ENCODE results near the gene RBM8A.

RBM8A gene

DNA sequence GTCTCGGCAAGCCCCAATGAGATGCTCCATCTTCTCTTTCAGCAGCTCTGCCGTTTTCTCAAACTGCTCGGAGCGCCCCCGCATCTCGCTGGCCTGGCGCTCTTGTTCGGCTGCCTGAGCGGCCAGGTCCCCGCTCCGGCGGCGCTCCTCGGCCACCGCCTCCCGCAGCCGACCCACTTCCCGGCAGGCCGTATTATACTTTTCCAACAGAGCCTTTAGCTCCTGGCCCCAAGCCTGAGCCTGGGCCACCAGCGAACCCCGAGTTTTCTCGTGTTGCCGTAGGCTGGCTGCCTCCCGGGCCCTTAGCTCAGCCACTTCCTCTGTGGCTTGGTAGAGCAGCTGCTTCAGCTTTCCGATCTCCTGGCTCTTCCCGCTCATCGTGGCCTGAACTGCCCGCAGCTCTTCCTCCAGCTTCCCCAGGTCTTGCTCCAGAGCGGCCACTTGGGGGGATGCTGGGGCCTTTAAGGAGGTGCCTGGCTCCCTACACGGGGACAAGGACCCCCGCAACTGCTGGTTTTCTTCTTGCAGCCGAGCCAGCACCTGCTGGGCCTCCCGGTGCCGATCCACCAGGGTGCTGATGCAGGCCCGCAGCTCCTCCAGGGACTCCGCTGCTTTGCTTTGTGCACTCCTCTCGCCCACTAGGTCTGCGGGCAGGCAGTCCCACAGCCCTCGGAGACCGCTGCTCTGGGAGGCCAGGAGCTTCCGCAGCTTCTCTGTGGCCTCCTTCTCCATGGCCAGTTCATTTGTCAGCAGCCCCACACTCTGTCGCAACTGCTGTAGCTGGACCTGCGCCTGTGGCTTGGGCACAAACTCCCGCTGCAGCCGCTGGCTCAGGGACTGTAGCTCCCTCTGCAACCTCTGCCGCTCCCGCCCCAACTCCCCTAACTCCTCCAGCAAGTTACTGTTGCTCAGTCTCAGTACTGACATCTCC, 55.0 kb downstream of the RBM8A start:
- DNase-seq, result no peak
